GM12878 (cell line): ENCODE measurements around the gene TRIM37. TPM values are rescaled to one million over a fixed set of nuclear protein-coding genes. Genes with fewer than 3 reads are reported as not detected.

Experiments used
- ATAC-seq: fragments of 200-7000 bp; cut with Tn5 transposase; 3 replicates; pipeline ENCODE4 v1.9.1; 2020; ENCODE audit warnings: mild to moderate bottlenecking, moderate library complexity
- BruUV-seq: library from RNA; stranded (reverse); fragments of 400-500 nt; replicated peaks from 2 replicates; lab custom pipeline; 2021; lab: Mats Ljungman, UMichigan
- CTCF ChIA-PET: fragments of 300-600 bp; sonication (Branson Sonifier 250); formaldehyde crosslinking; extraction: SDS; loops from one replicate; lab custom pipeline; 2021; ENCODE audit warnings: inconsistent platforms; lab: Yijun Ruan, JAX
- POLR2A ChIA-PET: fragments of 350-600 bp; formaldehyde crosslinking; extraction: SDS; loops from one replicate; lab custom pipeline; 2021; ENCODE audit warnings: inconsistent platforms; lab: Charles Lee
- RAD21 ChIA-PET: fragments of 300-600 bp; sonication (Branson Sonifier 250); formaldehyde crosslinking; loops from one replicate; lab custom pipeline; 2023; ENCODE audit warnings: antibody characterized with exemption; ENCODE audit not compliant: unreplicated experiment; lab: Charles Lee
- SMC1A ChIA-PET: fragments of 300-600 bp; sonication (Branson Sonifier 250); formaldehyde crosslinking; loops from one replicate; lab custom pipeline; 2023; ENCODE audit not compliant: unreplicated experiment, uncharacterized antibody; lab: Charles Lee
- DNase-seq: peaks from one replicate; pipeline ENCODE4 v3.0.0-alpha.2; 2011; ENCODE audit warnings: low read depth, low spot score
- FAIRE-seq: peaks from 3 replicates; lab custom pipeline; 2011; peaks lifted over from hg19 to GRCh38; lab: Jason Lieb, UNC
- H2AFZ ChIP-seq: 2 replicates; pipeline ENCODE4 v1.6.0; 2011; ENCODE audit warnings: low read depth, low read length, control low read depth; ENCODE audit not compliant: control insufficient read depth
- H3K27ac ChIP-seq: 2 replicates; pipeline ENCODE4 v1.5.1; 2011; ENCODE audit warnings: control low read depth; ENCODE audit not compliant: control insufficient read depth, insufficient read depth
- H3K27me3 ChIP-seq, 2 experiments: replicated peaks in 1 of 2; 2 replicates each; pipeline versions ENCODE4 v1.6.0 to v1.6.1; 2011; ENCODE audit warnings: low read length in 1 of 2; ENCODE audit not compliant: control insufficient read depth in 2 of 2, insufficient read depth in 2 of 2
- H3K36me3 ChIP-seq, 2 experiments: 2 replicates each; pipeline ENCODE4 v1.5.1; 2011; ENCODE audit warnings: low read length in 1 of 2; ENCODE audit not compliant: control insufficient read depth in 2 of 2, insufficient read depth in 2 of 2
- H3K4me1 ChIP-seq: 2 replicates; pipeline ENCODE4 v1.6.1; 2011; ENCODE audit warnings: mild to moderate bottlenecking, low read length, moderate library complexity, mixed read lengths; ENCODE audit not compliant: control insufficient read depth, insufficient read depth
- H3K4me2 ChIP-seq: 2 replicates; pipeline ENCODE4 v1.6.0; 2011; ENCODE audit warnings: control low read depth; ENCODE audit not compliant: control insufficient read depth, insufficient read depth
- H3K4me3 ChIP-seq: fragments of 200-600 bp; sonication (generic); 2 replicates; pipeline ENCODE4 v1.5.1; 2016
- H3K79me2 ChIP-seq: 2 replicates; pipeline ENCODE4 v1.6.0; 2011; ENCODE audit warnings: low read length; ENCODE audit not compliant: control insufficient read depth, insufficient read depth
- H3K9ac ChIP-seq: 2 replicates; pipeline ENCODE4 v1.8.0; 2011; ENCODE audit warnings: low read length, control low read depth, mixed read lengths; ENCODE audit not compliant: control insufficient read depth, insufficient read depth
- H3K9me3 ChIP-seq: replicated peaks from 3 replicates; pipeline ENCODE4 v1.5.1; 2011; ENCODE audit warnings: mild to moderate bottlenecking, low read length; ENCODE audit not compliant: control insufficient read depth, insufficient read depth
- H4K20me1 ChIP-seq: 2 replicates; pipeline ENCODE4 v1.6.0; 2011; ENCODE audit not compliant: control insufficient read depth, insufficient read depth
- ATF7 ChIP-seq: fragments of 450-650 bp; IDR thresholded peaks from 2 replicates; pipeline ENCODE4 v1.6.1; 2016; ENCODE audit warnings: low read depth, mild to moderate bottlenecking
- BMI1 ChIP-seq: fragments of 450-650 bp; IDR thresholded peaks from 2 replicates; pipeline ENCODE4 v1.6.1; 2016; ENCODE audit warnings: mild to moderate bottlenecking, moderate library complexity, borderline replicate concordance
- CBFB ChIP-seq: IDR thresholded peaks from 2 replicates; pipeline ENCODE4 v1.6.1; 2016; ENCODE audit warnings: antibody characterized with exemption, low read depth
- CBX5 ChIP-seq: sonication (generic); IDR thresholded peaks from 2 replicates; pipeline ENCODE4 v1.6.1; 2016; ENCODE audit warnings: low read depth, moderate library complexity, mild to moderate bottlenecking, inconsistent platforms
- EED ChIP-seq: sonication (generic); IDR thresholded peaks from 2 replicates; pipeline ENCODE4 v1.6.1; 2016; ENCODE audit warnings: antibody characterized with exemption, low read depth
- FOXM1 ChIP-seq: IDR thresholded peaks from 2 replicates; pipeline ENCODE4 v1.6.1; 2012; ENCODE audit warnings: low read depth, mild to moderate bottlenecking, inconsistent platforms, low read length, moderate library complexity
- GATAD2B ChIP-seq: fragments of 450-650 bp; conservative IDR thresholded peaks from 2 replicates; pipeline ENCODE4 v1.6.1; 2017; ENCODE audit warnings: low read depth, mild to moderate bottlenecking, moderate library complexity
- KLF5 ChIP-seq: fragments of 450-650 bp; IDR thresholded peaks from 2 replicates; pipeline ENCODE4 v1.6.1; 2014; ENCODE audit warnings: mild to moderate bottlenecking; ENCODE audit not compliant: partially characterized antibody
- LARP7 ChIP-seq: fragments of 450-650 bp; IDR thresholded peaks from 2 replicates; pipeline ENCODE4 v1.6.1; 2017; ENCODE audit warnings: mild to moderate bottlenecking
- MXI1 ChIP-seq: fragments of 150-350 bp; IDR thresholded peaks from 2 replicates; pipeline ENCODE4 v1.6.1; 2011; ENCODE audit warnings: low read depth, mild to moderate bottlenecking, inconsistent platforms, low read length, improper control_type of control experiment
- MYB ChIP-seq: fragments of 150-350 bp; IDR thresholded peaks from 2 replicates; pipeline ENCODE4 v1.6.1; 2014; ENCODE audit warnings: mild to moderate bottlenecking, low read depth, low read length, borderline replicate concordance
- RAD51 ChIP-seq: fragments of 450-650 bp; IDR thresholded peaks from 2 replicates; pipeline ENCODE4 v1.6.1; 2016; ENCODE audit warnings: moderate library complexity, mild to moderate bottlenecking, inconsistent platforms
- TCF12 ChIP-seq: IDR thresholded peaks from 2 replicates; pipeline ENCODE4 v1.6.1; 2011; ENCODE audit warnings: low read depth, mild to moderate bottlenecking, low read length
- YY1 ChIP-seq: IDR thresholded peaks from 2 replicates; pipeline ENCODE4 v1.6.1; 2011; ENCODE audit warnings: low read depth, mild to moderate bottlenecking, low read length
- WGBS: methylation state at CpG from one replicate; pipeline ENCODE4 v1.1.6; 2016; ENCODE audit warnings: low lambda C conversion rate; ENCODE audit not compliant: insufficient replicate concordance, insufficient coverage; ENCODE audit errors: missing lambda C conversion rate; 5-methylcytosine and 5-hydroxymethylcytosine counted together
- in situ Hi-C: fragments of 300-500 bp; cut with MboI; formaldehyde crosslinking; loops from 9 replicates; pipeline ENCODE4 v1.14.3; 2018; ENCODE audit warnings: mixed read lengths
- intact Hi-C: fragments of 100-400 bp; cut with micrococcal nuclease; formaldehyde crosslinking; loops from one replicate; pipeline ENCODE4 v1.14.2; 2022; ENCODE audit not compliant: unreplicated experiment
- polyA plus RNA-seq, 11 experiments: library from polyadenylated mRNA; depleted of rRNA in 4 of 11; unstranded in 6 of 11; stranded (reverse) in 5 of 11; fragments of >200 nt; fragmentation: Nextera tagmentation in 4 of 11; fragmentation: Illumina TruSeq in 1 of 11; extraction: Ambion mirVana in 4 of 11; extraction: Trizol in 1 of 11; gene quantifications; 1 replicate in 1 of 11; 2 replicates in 10 of 11; pipeline versions ENCODE4 v1.2.1 to v1.2.3, GENCODE V29; 2011 to 2016; ENCODE audit warnings: inconsistent platforms in 2 of 11, missing spikeins in 2 of 11, low read depth in 1 of 11
- total RNA-seq, 4 experiments: library from RNA; depleted of rRNA in 3 of 4; stranded (reverse); fragments of >200 nt in 3 of 4; fragmentation: Illumina TruSeq in 1 of 4; extraction: Trizol in 1 of 4; gene quantifications; 2 replicates each; pipeline versions ENCODE4 v1.2.1 to v1.2.3, GENCODE V29; 2013 to 2021
- TF ChIP-seq, protein P1 (sequence below): IDR thresholded peaks from 2 replicates; pipeline ENCODE4 v1.6.1; 2011; ENCODE audit warnings: borderline replicate concordance, low read depth, mild to moderate bottlenecking, moderate library complexity, low read length; ENCODE audit not compliant: insufficient read depth, poor library complexity, severe bottlenecking
- TF ChIP-seq, protein P2 (sequence below): fragments of 450-650 bp; IDR thresholded peaks from 2 replicates; pipeline ENCODE4 v1.6.1; 2017; ENCODE audit warnings: mild to moderate bottlenecking

The TRIM37 gene
- total and polyA plus RNA-seq, 10 of the 15 experiments (the other 5 are each of a cell fraction or from before 2014, with no cell fraction given), result 4.8 to 20.6 (median 18.1) TPM

DNA sequence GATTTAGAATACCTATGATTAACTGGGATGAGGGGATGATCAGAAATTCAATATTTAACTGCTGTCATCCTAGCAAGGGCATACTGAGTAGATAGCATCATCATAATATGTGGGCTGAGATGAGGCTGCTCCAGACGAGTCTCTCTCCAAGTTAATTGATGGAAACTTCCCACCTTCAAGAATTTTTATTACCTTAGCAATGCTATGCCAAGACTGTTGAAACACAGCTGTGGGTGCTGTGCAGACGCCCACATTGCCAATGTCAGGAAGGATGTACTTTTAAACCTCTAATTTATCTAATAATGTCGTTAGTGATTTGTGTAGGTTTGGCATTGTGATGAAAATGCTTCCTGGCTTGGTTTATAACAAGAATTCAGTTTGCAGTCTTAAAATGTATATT lies 170.4 kb downstream of the TRIM37 start:
- no peaks in the 10 kb centered on the region for H3K79me2 ChIP-seq
- H2AFZ ChIP-seq, result no peak overlapping the region
- ChIA-PET SMC1A (no interaction called here), RAD21 (no interaction called here), CTCF (no interaction called here), POLR2A (interaction anchor here (0.5 to 0.7 kb wide), 2 partner anchors 79 to 175 kb away, joined by 3 to 4 read pairs; no protein-coding TSS in a partner anchor)
- no peak overlapping the region for H3K27ac ChIP-seq
- no peaks in the 10 kb centered on the region for H3K9me3 ChIP-seq
- no peaks in the 10 kb centered on the region for H3K27me3 ChIP-seq
- H3K4me3 ChIP-seq, result no peak overlapping the region
- WGBS, result 6% methylated on average over 3 of the region's 3 CpGs
- in situ Hi-C loops (no loop called here), intact Hi-C loops (no loop called here)
- ATAC-seq (no peak), FAIRE-seq (no peak), DNase-seq (no peak)
- no peaks in the 10 kb centered on the region for H3K36me3 ChIP-seq
- TF ChIP-seq GATAD2B, result no peak
- TF ChIP-seq FOXM1, result no peak
- TF ChIP-seq ATF7, result no peak
- no peak for TF ChIP-seq TCF12
- TF ChIP-seq LARP7, result no peak
- no peak for TF ChIP-seq RAD51
- no peak for TF ChIP-seq YY1
- TF ChIP-seq CBFB, result no peak
- no peak for TF ChIP-seq EED
- TF ChIP-seq, protein P1, sequence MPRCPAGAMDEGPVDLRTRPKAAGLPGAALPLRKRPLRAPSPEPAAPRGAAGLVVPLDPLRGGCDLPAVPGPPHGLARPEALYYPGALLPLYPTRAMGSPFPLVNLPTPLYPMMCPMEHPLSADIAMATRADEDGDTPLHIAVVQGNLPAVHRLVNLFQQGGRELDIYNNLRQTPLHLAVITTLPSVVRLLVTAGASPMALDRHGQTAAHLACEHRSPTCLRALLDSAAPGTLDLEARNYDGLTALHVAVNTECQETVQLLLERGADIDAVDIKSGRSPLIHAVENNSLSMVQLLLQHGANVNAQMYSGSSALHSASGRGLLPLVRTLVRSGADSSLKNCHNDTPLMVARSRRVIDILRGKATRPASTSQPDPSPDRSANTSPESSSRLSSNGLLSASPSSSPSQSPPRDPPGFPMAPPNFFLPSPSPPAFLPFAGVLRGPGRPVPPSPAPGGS, result no peak
- TF ChIP-seq BMI1, result no peak
- TF ChIP-seq, protein P2, sequence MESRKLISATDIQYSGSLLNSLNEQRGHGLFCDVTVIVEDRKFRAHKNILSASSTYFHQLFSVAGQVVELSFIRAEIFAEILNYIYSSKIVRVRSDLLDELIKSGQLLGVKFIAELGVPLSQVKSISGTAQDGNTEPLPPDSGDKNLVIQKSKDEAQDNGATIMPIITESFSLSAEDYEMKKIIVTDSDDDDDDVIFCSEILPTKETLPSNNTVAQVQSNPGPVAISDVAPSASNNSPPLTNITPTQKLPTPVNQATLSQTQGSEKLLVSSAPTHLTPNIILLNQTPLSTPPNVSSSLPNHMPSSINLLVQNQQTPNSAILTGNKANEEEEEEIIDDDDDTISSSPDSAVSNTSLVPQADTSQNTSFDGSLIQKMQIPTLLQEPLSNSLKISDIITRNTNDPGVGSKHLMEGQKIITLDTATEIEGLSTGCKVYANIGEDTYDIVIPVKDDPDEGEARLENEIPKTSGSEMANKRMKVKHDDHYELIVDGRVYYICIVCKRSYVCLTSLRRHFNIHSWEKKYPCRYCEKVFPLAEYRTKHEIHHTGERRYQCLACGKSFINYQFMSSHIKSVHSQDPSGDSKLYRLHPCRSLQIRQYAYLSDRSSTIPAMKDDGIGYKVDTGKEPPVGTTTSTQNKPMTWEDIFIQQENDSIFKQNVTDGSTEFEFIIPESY, result no peak
- TF ChIP-seq CBX5, result no peak
- TF ChIP-seq MXI1, result no peak
- no peak for TF ChIP-seq KLF5
- no peak for TF ChIP-seq MYB
- H3K4me1 ChIP-seq, result no peaks in the 10 kb centered on the region
- no peak overlapping the region for H3K9ac ChIP-seq
- no TSS peak for BruUV-seq
- H4K20me1 ChIP-seq, result no peaks in the 10 kb centered on the region
- no peak overlapping the region for H3K4me2 ChIP-seq
